ENCODE data around the gene EPN3.

Gene EPN3

GRCh38 chr17:50551433-50551815 lies 18.9 kb downstream of the EPN3 start:
- DNase-seq: no peak

DNA sequence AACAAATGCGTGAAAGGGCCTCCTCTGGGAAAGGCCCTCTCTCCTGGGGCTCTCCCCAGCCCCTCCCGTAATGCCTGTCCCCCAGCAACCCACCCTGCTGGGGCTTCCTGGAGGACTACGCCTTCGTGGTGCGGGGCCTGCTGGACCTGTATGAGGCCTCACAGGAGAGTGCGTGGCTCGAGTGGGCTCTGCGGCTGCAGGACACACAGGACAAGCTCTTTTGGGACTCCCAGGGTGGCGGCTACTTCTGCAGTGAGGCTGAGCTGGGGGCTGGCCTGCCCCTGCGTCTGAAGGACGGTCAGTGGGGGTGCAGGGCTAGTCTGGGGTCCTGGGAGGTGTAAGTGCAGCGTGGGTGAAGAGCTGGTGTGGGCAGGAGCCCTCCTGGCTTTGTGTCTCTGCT lies 19.3 kb downstream of the EPN3 start:
- no peak for DNase-seq

DNA sequence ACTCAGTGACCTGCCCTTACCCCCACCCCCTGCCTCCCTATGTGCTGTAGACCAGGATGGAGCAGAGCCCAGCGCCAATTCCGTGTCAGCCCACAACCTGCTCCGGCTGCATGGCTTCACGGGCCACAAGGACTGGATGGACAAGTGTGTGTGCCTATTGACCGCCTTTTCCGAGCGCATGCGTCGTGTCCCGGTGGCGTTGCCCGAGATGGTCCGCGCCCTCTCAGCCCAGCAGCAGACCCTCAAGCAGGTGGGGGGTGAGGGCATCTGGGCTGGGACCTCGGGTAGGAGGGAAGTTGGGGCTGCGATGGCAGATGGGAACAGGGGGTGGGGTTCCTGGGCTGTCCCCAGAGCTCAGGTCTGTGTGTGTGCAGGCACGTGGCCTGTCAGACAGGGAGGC lies 21.7 kb downstream of the EPN3 start:
- no peak for DNase-seq

DNA sequence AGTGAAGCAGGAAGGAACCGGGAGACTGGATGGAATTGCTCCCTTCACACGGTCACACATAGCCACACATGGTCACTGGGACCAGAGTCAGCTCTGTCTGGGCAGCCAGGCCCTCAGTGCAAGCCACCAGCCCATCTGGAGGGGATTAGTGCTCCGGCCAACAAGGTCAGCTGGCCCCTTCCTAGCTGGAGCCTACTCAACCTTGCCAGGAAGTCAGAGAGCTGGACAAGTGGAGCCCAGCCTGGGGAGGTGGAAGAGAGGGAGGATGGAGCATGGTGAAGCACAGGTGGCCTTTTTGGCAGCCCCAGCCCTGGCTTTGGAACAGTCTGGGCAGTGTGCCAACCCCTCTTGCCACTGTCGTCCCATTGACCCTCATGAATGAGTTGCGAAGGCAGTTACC lies 24.3 kb downstream of the EPN3 start:
- DNase-seq: no peak

GRCh38 chr17:50557630-50558029 lies 25.1 kb downstream of the EPN3 start:
- DNase-seq: no peak

- no peak for DNase-seq
Observed at GRCh38 chr17:50558091-50558490, 25.6 kb downstream of the EPN3 start.

DNA sequence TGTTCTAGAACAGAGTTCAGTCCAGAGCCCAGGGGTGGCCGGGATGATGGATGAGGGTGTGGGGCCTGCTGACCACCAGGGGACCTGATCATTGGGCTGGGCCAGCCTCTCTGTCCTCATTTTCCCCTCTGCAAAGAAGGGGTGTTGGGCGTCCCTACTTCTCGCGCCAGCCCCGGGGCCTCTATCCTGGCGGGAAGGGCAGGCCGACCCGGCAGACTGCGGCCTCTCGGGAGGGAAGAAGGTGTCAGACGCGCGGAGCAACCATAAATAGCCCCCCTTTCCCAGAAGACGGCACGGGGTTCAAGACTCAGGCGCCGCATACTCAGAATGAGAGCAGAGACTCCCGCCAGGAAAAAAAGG lies 26.0 kb downstream of the EPN3 start:
- no peak for DNase-seq

GRCh38 chr17:50558941-50559614 lies 26.5 kb downstream of the EPN3 start:
- no peak for DNase-seq

DNA sequence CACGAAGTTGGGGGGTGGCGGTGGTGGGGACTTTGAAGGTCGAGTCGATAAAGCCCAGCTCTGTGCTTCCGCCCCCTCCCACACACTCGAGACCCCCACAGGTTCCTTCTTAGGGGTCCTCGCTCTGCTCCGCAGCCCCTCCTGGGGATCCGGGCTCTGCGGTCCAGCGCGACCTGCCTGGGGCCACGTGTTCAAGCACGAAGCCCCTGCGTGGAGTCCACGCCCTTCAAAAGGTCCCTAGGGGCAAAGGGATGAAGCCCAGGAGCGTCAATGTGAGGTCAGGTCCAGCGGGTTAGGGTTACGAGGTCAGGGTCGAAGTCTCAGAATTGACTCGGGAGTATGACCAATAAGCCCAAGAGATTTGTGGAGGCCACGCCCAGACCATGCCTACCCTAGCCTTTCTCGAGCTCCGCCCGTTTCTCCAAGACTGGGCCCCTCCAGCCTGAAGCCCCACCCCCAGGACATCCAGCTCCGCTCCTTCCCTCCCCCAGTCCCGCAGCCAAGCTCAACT lies 27.2 kb downstream of the EPN3 start:
- peak; percentile 57 for DNase-seq

- DNase-seq: peak; percentile 78
Observed at GRCh38 chr17:50560185-50560824, 27.8 kb downstream of the EPN3 start, which contains the start of gene CACNA1G. CACNA1G (plus strand) TSS chr17:50560715; CDS start chr17:50561460, 745 bp downstream.

- no peak for DNase-seq
Observed at GRCh38 chr17:50560931-50561745, 28.6 kb downstream of the EPN3 start.

DNA sequence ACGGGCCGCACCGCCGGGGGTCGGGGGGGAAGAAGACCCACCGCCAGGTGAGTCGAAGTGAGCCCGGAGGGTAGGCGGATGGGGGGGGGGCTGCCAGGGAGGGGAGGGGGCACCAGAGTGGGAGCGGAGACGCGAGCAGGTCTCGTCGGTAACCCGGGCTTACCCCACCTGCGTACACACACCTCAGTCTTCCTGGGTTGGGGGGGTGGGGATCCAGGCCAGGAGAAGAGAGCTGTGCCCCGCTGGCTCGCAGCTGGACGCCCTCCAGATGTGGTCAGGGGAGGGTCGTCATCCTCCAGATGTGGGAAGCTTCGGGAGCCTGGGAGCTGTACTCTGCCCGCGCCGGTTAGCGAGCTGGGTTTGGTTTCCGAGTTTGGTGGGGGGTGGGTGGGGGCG lies 29.2 kb downstream of the EPN3 start:
- DNase-seq: no peak

- DNase-seq: no peak
Observed at GRCh38 chr17:50562242-50563091, 29.9 kb downstream of the EPN3 start.

- no peak for DNase-seq
Observed at GRCh38 chr17:50563092-50563511, 30.6 kb downstream of the EPN3 start.

GRCh38 chr17:50564916-50565315 lies 32.4 kb downstream of the EPN3 start:
- peak; percentile 16 for DNase-seq

DNA sequence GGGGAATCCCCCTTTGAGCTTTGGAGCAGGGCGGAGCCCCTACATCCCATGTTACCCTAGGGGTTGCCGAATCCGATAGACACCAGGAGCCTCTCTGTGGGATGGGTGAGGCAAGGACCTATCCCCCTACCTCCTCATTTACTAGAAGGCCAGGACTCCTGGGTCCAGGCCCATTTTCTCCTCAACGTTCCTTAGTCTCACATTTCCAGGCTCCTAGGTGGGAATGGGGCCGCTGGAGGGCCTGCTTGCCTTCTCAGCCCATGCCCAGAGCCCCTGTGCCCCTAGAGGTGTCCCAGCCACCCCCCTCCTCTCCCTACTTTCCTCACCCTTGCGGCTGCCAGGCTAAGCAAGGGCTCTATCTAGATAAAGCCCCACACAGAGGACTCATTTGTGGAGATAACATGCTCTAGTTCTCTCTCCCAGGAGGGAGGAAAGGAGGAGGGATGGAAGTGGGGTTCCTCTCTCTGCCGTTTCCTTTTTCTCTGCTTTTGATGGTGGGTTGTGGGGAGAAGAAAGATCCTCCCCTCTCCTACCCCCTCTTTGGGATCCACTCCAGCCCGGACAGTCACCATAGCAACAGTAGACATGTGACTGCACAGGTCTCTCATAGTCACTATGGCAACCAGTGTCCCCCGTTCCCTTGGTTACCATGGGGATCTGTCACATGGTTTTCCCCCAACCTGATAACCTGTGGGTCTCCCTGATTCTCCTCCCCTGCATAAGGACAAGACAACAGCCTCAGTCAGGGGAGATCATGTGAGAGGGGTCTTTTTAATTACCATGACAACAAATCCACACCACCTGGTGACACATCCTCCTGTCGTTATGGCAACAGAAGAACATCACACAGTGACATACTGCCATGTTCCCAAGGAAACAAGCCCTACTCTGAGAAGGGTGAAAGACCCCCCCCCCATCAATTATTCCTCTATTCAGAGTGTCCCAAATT lies 33.1 kb downstream of the EPN3 start:
- DNase-seq: peak; percentile 20

- no peak for DNase-seq
Observed at GRCh38 chr17:50566886-50567285, 34.4 kb downstream of the EPN3 start.

DNA sequence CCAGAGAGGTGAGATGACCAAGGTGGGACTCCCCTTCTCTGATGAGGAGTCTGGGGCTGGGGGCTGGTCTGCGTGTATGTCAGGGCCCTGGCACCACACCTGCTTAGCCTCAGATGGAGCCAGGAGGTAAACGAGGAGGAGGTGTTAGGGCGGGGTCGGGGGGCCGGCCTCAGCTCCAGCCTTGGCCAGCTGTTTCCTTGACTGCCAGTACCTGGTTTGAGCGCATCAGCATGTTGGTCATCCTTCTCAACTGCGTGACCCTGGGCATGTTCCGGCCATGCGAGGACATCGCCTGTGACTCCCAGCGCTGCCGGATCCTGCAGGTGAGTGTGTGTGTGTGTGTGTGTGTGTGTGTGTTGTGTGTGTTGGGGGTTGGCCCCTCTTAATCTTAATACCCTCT lies 36.1 kb downstream of the EPN3 start:
- no peak for DNase-seq

GRCh38 chr17:50569592-50569991 lies 37.1 kb downstream of the EPN3 start:
- no peak for DNase-seq

DNA sequence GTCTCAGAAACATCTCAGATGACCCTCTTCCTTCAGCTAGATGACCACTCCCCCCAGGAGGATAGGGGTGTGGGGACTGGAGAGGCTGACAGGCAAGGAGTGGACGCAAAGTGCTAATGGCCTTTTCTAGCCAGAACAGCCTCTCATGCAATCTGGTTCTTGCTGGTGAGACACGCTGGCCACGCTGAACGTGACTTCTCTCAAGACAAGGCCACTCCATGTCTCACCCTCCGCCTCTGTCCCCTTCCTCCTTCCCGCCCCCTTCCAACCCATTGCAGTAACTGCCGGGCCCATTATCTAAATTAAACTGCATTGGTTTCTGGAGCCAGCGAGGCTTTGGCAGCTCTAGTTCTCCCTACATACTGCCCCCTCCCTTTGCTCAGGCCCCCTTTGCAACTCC lies 37.5 kb downstream of the EPN3 start:
- DNase-seq: no peak

DNA sequence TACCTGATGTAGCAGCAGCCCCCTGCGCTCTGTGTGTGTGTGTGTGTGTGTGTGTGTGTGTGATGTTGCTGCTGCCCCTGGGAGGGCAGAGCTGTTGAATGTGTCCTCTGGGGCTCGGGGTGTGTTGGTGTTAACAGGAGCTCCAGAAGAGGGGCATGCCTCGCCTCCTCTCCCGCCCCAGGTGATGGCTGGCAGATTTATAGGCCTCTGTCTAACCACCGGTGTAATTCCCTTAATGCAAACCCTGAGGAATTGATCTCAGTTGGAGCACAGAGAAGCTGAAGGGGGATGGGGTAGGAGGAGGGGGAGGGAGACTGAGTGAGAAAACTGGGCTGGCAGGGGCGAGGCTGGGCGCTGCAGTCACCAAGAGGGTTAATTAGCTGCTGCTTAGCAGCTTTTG lies 38.0 kb downstream of the EPN3 start:
- no peak for DNase-seq

- no peak for DNase-seq
Observed at GRCh38 chr17:50571681-50572080, 39.1 kb downstream of the EPN3 start.
